Right lobe of liver (tissue), 4 donors: ENCODE data around the gene CCDC66.

Source experiments
- CTCF ChIP-seq, 4 donors: fragments of 200-600 bp in 3 of 4; fragments of 450-650 bp in 1 of 4; IDR thresholded peaks; one replicate each; pipeline versions ENCODE4 v1.5.1 to v1.8.0; 2016 to 2022; ENCODE audit warnings: antibody characterized with exemption in 4 of 4, mild to moderate bottlenecking in 2 of 4
- POLR2A ChIP-seq: fragments of 450-650 bp; IDR thresholded peaks from one replicate; pipeline ENCODE4 v1.6.1; 2017; ENCODE audit warnings: antibody characterized with exemption, mild to moderate bottlenecking
- donor health status: DM: no; HTN: no; CAD: no.
- donor health status: DM: no; HTN: no; CAD: no.
- donor health status: DM: no; HTN: yes; CAD: no.

- TF ChIP-seq CTCF (IDR thresholded peaks at IDR 0.05) (no peak), POLR2A (no peak)
These were observed 39.2 kb downstream of the CCDC66 start for GRCh38 chr3:56595975-56596840.
